MCF 10A (cell line): ENCODE results near the gene CYB5A. TPM values are rescaled to one million over a fixed set of nuclear protein-coding genes. Genes with fewer than 3 reads are reported as not detected.

Source experiments
- BruUV-seq: library from RNA; stranded (reverse); fragments of 400-500 nt; replicated peaks from 2 replicates; lab custom pipeline; 2021; lab: Mats Ljungman, UMichigan
- CTCF ChIA-PET: fragments of 300-600 bp; sonication (Branson Sonifier 250); formaldehyde crosslinking; extraction: SDS; loops from one replicate; lab custom pipeline; 2021; ENCODE audit warnings: antibody characterized with exemption, inconsistent platforms; lab: Yijun Ruan, JAX
- POLR2A ChIA-PET: fragments of 300-600, 350-650 bp; sonication (Branson Sonifier 250); formaldehyde crosslinking; extraction: SDS; loops from one replicate; lab custom pipeline; 2020; ENCODE audit warnings: antibody characterized with exemption, inconsistent platforms; lab: Yijun Ruan, JAX
- DNase-seq: peaks from one replicate; pipeline ENCODE4 v3.0.0-alpha.2; 2018; ENCODE audit not compliant: unreplicated experiment
- H3K27ac Mint-ChIP-seq: one replicate; pipeline ENCODE4 v1.8.0; 2022; ENCODE audit warnings: mild to moderate bottlenecking, low read depth, mixed read lengths; ENCODE audit not compliant: unreplicated experiment
- H3K27me3 Mint-ChIP-seq: one replicate; pipeline ENCODE4 v1.8.0; 2022; ENCODE audit warnings: mixed read lengths; ENCODE audit not compliant: insufficient read depth, unreplicated experiment
- H3K36me3 Mint-ChIP-seq: one replicate; pipeline ENCODE4 v1.8.0; 2022; ENCODE audit warnings: mild to moderate bottlenecking, moderate library complexity, mixed read lengths; ENCODE audit not compliant: insufficient read depth, unreplicated experiment
- H3K4me1 Mint-ChIP-seq: one replicate; pipeline ENCODE4 v1.8.0; 2022; ENCODE audit warnings: mixed read lengths; ENCODE audit not compliant: insufficient read depth, unreplicated experiment
- H3K4me3 Mint-ChIP-seq: one replicate; pipeline ENCODE4 v1.8.0; 2022; ENCODE audit warnings: mild to moderate bottlenecking, moderate library complexity, mixed read lengths; ENCODE audit not compliant: unreplicated experiment
- H3K9me3 Mint-ChIP-seq: one replicate; pipeline ENCODE4 v1.8.0; 2022; ENCODE audit warnings: mixed read lengths; ENCODE audit not compliant: unreplicated experiment
- intact Hi-C: fragments of 100-400 bp; cut with micrococcal nuclease; formaldehyde crosslinking; loops from 2 replicates; pipeline ENCODE4 v1.14.1; 2022
- total RNA-seq: library from RNA; stranded (reverse); gene quantifications from 2 replicates; pipeline ENCODE4 v1.2.3, GENCODE V29; 2022
- TF ChIP-seq, protein P1 (sequence below): fragments of 200-600 bp; IDR thresholded peaks from one replicate; pipeline ENCODE4 v1.8.0; 2022; ENCODE audit warnings: antibody characterized with exemption, mild to moderate bottlenecking; ENCODE audit not compliant: unreplicated experiment

CYB5A gene
- total RNA-seq, 1 experiment from 2014 or later: 27.5 TPM

GRCh38 chr18:74281011-74281979 is 10.5 kb downstream of the CYB5A start:
- no peaks in the 10 kb centered on the region for H3K27me3 Mint-ChIP-seq
- no peaks in the 10 kb centered on the region for H3K9me3 Mint-ChIP-seq
- peaks cover 5% of the 10 kb centered on the region for H3K36me3 Mint-ChIP-seq
- intact Hi-C loops: no loop called here
- no TSS peak for BruUV-seq
- ChIA-PET POLR2A (no interaction called here), CTCF (no interaction called here)
- DNase-seq: no peak
- peak overlapping the region; percentile 69 for H3K27ac Mint-ChIP-seq
- TF ChIP-seq, protein P1, sequence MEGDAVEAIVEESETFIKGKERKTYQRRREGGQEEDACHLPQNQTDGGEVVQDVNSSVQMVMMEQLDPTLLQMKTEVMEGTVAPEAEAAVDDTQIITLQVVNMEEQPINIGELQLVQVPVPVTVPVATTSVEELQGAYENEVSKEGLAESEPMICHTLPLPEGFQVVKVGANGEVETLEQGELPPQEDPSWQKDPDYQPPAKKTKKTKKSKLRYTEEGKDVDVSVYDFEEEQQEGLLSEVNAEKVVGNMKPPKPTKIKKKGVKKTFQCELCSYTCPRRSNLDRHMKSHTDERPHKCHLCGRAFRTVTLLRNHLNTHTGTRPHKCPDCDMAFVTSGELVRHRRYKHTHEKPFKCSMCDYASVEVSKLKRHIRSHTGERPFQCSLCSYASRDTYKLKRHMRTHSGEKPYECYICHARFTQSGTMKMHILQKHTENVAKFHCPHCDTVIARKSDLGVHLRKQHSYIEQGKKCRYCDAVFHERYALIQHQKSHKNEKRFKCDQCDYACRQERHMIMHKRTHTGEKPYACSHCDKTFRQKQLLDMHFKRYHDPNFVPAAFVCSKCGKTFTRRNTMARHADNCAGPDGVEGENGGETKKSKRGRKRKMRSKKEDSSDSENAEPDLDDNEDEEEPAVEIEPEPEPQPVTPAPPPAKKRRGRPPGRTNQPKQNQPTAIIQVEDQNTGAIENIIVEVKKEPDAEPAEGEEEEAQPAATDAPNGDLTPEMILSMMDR: no peak
- H3K4me3 Mint-ChIP-seq: peak overlapping the region; percentile 26
- H3K4me1 Mint-ChIP-seq: peaks cover 27% of the 10 kb centered on the region

DNA sequence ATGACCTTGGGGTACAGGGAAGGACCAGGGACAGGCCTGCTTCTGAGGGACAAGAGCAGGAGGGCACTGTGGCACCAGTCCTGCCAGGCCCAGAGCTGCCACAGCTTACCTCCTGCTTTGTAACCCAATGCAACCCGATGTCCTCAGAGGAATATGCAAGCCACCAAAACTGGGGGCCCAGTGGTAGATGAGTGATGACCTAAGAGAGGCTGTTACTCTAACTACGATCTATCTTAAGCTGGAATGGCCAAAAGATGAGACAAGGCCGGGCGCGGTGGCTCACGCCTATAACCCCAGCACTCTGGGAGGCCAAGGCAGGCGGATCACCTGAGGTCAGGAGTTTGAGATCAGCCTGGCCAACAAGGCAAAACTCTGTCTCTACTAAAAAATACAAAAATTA is 12.8 kb downstream of the CYB5A start:
- BruUV-seq: no TSS peak
- TF ChIP-seq, protein P1: no peak
- H3K4me3 Mint-ChIP-seq: no peak overlapping the region
- POLR2A ChIA-PET: no interaction called here
- H3K27me3 Mint-ChIP-seq: no peaks in the 10 kb centered on the region
- H3K27ac Mint-ChIP-seq: no peak overlapping the region
- intact Hi-C loops: no loop called here
- CTCF ChIA-PET: no interaction called here
- peaks cover 5% of the 10 kb centered on the region for H3K36me3 Mint-ChIP-seq
- no peak for DNase-seq
- H3K9me3 Mint-ChIP-seq: no peaks in the 10 kb centered on the region
- peaks cover 23% of the 10 kb centered on the region for H3K4me1 Mint-ChIP-seq

DNA sequence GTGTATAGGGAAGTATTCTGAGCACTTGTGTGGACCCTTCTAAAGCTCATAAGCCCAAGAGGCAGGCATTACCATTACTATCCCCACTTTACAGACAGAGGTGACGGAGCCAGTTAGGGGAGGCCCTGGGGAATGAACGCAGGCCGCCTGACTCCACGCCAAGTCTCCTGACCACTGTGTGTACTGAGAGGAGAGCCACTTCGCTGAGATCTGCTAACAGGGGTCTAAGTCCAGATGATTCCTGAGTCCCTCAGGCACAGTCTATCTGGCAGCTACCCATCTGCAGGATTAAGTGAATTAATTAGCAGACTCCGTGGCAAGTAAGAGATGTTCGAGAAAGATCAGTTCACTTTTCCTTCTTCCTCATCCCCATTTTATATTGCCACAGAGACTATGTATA is 13.7 kb downstream of the CYB5A start:
- DNase-seq: no peak
- intact Hi-C loops: no loop called here
- POLR2A ChIA-PET: interaction anchor here (0.6 to 1.3 kb wide), 2 partner anchors 15 to 1139 kb away, joined by 3 to 4 read pairs; no protein-coding TSS in a partner anchor
- H3K4me1 Mint-ChIP-seq: peaks cover 19% of the 10 kb centered on the region
- TF ChIP-seq, protein P1: no peak
- CTCF ChIA-PET: interaction anchor here (0.6 kb wide), 1 partner anchor 33 kb away, joined by 3 read pairs; no protein-coding TSS in a partner anchor
- H3K27me3 Mint-ChIP-seq: no peaks in the 10 kb centered on the region
- H3K27ac Mint-ChIP-seq: no peak overlapping the region
- no TSS peak for BruUV-seq
- peaks cover 5% of the 10 kb centered on the region for H3K36me3 Mint-ChIP-seq
- H3K9me3 Mint-ChIP-seq: no peaks in the 10 kb centered on the region
- H3K4me3 Mint-ChIP-seq: no peak overlapping the region

- H3K4me1 Mint-ChIP-seq: peaks cover 14% of the 10 kb centered on the region
- TF ChIP-seq, protein P1: no peak
- CTCF ChIA-PET: interaction anchor here (0.6 kb wide), 1 partner anchor 34 kb away, joined by 3 read pairs; no protein-coding TSS in a partner anchor
- no peak overlapping the region for H3K4me3 Mint-ChIP-seq
- no peak for DNase-seq
- H3K27ac Mint-ChIP-seq: no peak overlapping the region
- H3K36me3 Mint-ChIP-seq: peaks cover 5% of the 10 kb centered on the region
- intact Hi-C loops: no loop called here
- POLR2A ChIA-PET: interaction anchor here (1.3 kb wide), 1 partner anchor 14 kb away, joined by 3 read pairs; no protein-coding TSS in a partner anchor
- H3K9me3 Mint-ChIP-seq: no peaks in the 10 kb centered on the region
- no peaks in the 10 kb centered on the region for H3K27me3 Mint-ChIP-seq
- BruUV-seq: no TSS peak
These were observed 14.5 kb downstream of the CYB5A start for GRCh38 chr18:74277296-74277695.
